GM23338 (cell line): ENCODE results near the gene RAB11B. TPM values are rescaled to one million over a fixed set of nuclear protein-coding genes. Genes with fewer than 3 reads are reported as not detected.

Experiments
- ATAC-seq: fragments of 200-7000 bp; cut with Tn5 transposase; 3 replicates; pipeline ENCODE4 v1.9.1; 2020
- DNase-seq: peaks from one replicate; pipeline ENCODE4 v3.0.0-alpha.2; 2015; ENCODE audit warnings: low spot score
- H2AFZ ChIP-seq: fragments of 200-600 bp; sonication (generic); 2 replicates; pipeline ENCODE4 v1.8.0; 2016; ENCODE audit warnings: antibody characterized with exemption, mild to moderate bottlenecking, moderate library complexity
- H3F3A ChIP-seq: fragments of 200-600 bp; sonication (generic); replicated peaks from 2 replicates; pipeline ENCODE4 v1.8.0; 2017; ENCODE audit warnings: antibody characterized with exemption, mixed run types, low read depth
- H3K27ac ChIP-seq: fragments of 200-600 bp; sonication (generic); 2 replicates; pipeline ENCODE4 v1.6.1; 2016; ENCODE audit warnings: low read depth
- H3K27me3 ChIP-seq: fragments of 200-600 bp; sonication (generic); 2 replicates; pipeline ENCODE4 v1.8.0; 2016; ENCODE audit warnings: mild to moderate bottlenecking, mixed run types, moderate library complexity; ENCODE audit not compliant: insufficient read depth
- H3K36me3 ChIP-seq: fragments of 200-600 bp; sonication (generic); 2 replicates; pipeline ENCODE4 v1.8.0; 2016; ENCODE audit warnings: mild to moderate bottlenecking; ENCODE audit not compliant: insufficient read depth
- H3K4me1 ChIP-seq: fragments of 200-600 bp; sonication (generic); 2 replicates; pipeline ENCODE4 v1.8.0; 2016; ENCODE audit warnings: mild to moderate bottlenecking, moderate library complexity; ENCODE audit not compliant: insufficient read depth
- H3K4me2 ChIP-seq: fragments of 200-600 bp; sonication (generic); 2 replicates; pipeline ENCODE4 v1.7.1; 2017; ENCODE audit warnings: mixed run types
- H3K4me3 ChIP-seq: fragments of 200-600 bp; sonication (generic); 2 replicates; pipeline ENCODE4 v1.6.1; 2016; ENCODE audit warnings: mixed run types
- H3K79me2 ChIP-seq: fragments of 200-600 bp; sonication (generic); replicated peaks from 2 replicates; pipeline ENCODE4 v1.8.0; 2017; ENCODE audit warnings: mild to moderate bottlenecking; ENCODE audit not compliant: insufficient read depth
- H3K9me2 ChIP-seq: fragments of 200-600 bp; sonication (generic); 2 replicates; pipeline ENCODE4 v1.8.0; 2017; ENCODE audit not compliant: insufficient read depth
- H4K20me1 ChIP-seq: fragments of 200-600 bp; sonication (generic); replicated peaks from 2 replicates; pipeline ENCODE4 v1.8.0; 2017; ENCODE audit warnings: mild to moderate bottlenecking; ENCODE audit not compliant: insufficient read depth
- H3K27ac Mint-ChIP-seq: 2 replicates; pipeline ENCODE4 v1.8.0; 2020; ENCODE audit warnings: inconsistent platforms, mild to moderate bottlenecking, moderate library complexity, mixed read lengths
- H3K27me3 Mint-ChIP-seq: 3 replicates; pipeline ENCODE4 v1.8.0; 2022; ENCODE audit warnings: low read depth, mild to moderate bottlenecking, moderate library complexity, mixed read lengths, inconsistent platforms; ENCODE audit not compliant: insufficient read depth, poor library complexity
- H3K36me3 Mint-ChIP-seq: 3 replicates; pipeline ENCODE4 v1.8.0; 2021; ENCODE audit warnings: low read depth, mild to moderate bottlenecking, inconsistent platforms, moderate library complexity, mixed read lengths
- H3K4me1 Mint-ChIP-seq: 3 replicates; pipeline ENCODE4 v1.8.0; 2020; ENCODE audit warnings: mild to moderate bottlenecking, inconsistent platforms, mixed read lengths
- H3K4me3 Mint-ChIP-seq: 3 replicates; pipeline ENCODE4 v1.8.0; 2021; ENCODE audit warnings: moderate library complexity, mild to moderate bottlenecking, inconsistent platforms, mixed read lengths
- H3K9me3 Mint-ChIP-seq: 3 replicates; pipeline ENCODE4 v1.8.0; 2020; ENCODE audit warnings: moderate library complexity, mild to moderate bottlenecking, inconsistent platforms, mixed read lengths
- CREB1 ChIP-seq: fragments of 250-450 bp; sonication (Bioruptor Pico); IDR thresholded peaks from 2 replicates; pipeline ENCODE4 v1.5.0; 2020; ENCODE audit warnings: low read depth, mild to moderate bottlenecking, moderate library complexity
- EZH2 ChIP-seq: fragments of 200-600 bp; sonication (generic); IDR thresholded peaks from one replicate; pipeline ENCODE4 v1.8.0; 2017; ENCODE audit warnings: antibody characterized with exemption, mild to moderate bottlenecking, low read depth; ENCODE audit not compliant: unreplicated experiment
- EZH2phosphoT487 ChIP-seq: fragments of 200-600 bp; sonication (generic); IDR thresholded peaks from one replicate; pipeline ENCODE4 v1.8.1; 2018; ENCODE audit warnings: antibody characterized with exemption; ENCODE audit not compliant: unreplicated experiment
- JUNB ChIP-seq: IDR thresholded peaks from one replicate; pipeline ENCODE4 v1.6.1; 2016; ENCODE audit warnings: antibody characterized with exemption; ENCODE audit not compliant: unreplicated experiment
- NANOG ChIP-seq: IDR thresholded peaks from 2 replicates; pipeline ENCODE4 v1.6.1; 2016; ENCODE audit warnings: antibody characterized with exemption, borderline replicate concordance
- POLR2AphosphoS5 ChIP-seq: IDR thresholded peaks from 2 replicates; pipeline ENCODE4 v1.6.1; 2016; ENCODE audit warnings: antibody characterized with exemption, low read depth
- REST ChIP-seq: IDR thresholded peaks from one replicate; pipeline ENCODE4 v1.6.1; 2018; ENCODE audit warnings: antibody characterized with exemption; ENCODE audit not compliant: unreplicated experiment
- STAT1 ChIP-seq: IDR thresholded peaks from one replicate; pipeline ENCODE4 v1.6.1; 2016; ENCODE audit warnings: antibody characterized with exemption; ENCODE audit not compliant: unreplicated experiment
- ZNF114 ChIP-seq: fragments of 250-450 bp; sonication (Bioruptor Pico); IDR thresholded peaks from 2 replicates; pipeline ENCODE4 v1.5.0; 2020; ENCODE audit warnings: mild to moderate bottlenecking, moderate library complexity
- ZNF331 ChIP-seq: fragments of 250-450 bp; sonication (Bioruptor Pico); IDR thresholded peaks from 2 replicates; pipeline ENCODE4 v1.5.0; 2020; ENCODE audit warnings: low read depth, mild to moderate bottlenecking, moderate library complexity
- polyA plus RNA-seq: library from polyadenylated mRNA; unstranded; fragments of >200 nt; fragmentation: Nextera tagmentation; extraction: Ambion mirVana; gene quantifications from 2 replicates; pipeline ENCODE4 v1.2.1, GENCODE V29; 2016
- total RNA-seq: library from RNA; depleted of rRNA; stranded (reverse); fragments of >200 nt; shearing (Covaris generic); gene quantifications from 2 replicates; pipeline ENCODE4 v1.2.3, GENCODE V29; 2014
- TF ChIP-seq, protein P1 (sequence below): IDR thresholded peaks from 2 replicates; pipeline ENCODE4 v1.6.1; 2016; ENCODE audit warnings: antibody characterized with exemption

The RAB11B gene
- total and polyA plus RNA-seq, 2 experiments from 2014 or later, result 66.0 to 79.6 TPM

GRCh38 chr19:8393871-8394250 lies 3.7 kb downstream of the RAB11B start (continued):
- TF ChIP-seq POLR2AphosphoS5 (no peak), REST (no peak), JUNB (no peak), ZNF114 (no peak), STAT1 (no peak), ZNF331 (CRISPR knock-in tag) (no peak), EZH2 (no peak), EZH2phosphoT487 (no peak)
- TF ChIP-seq, protein P1, sequence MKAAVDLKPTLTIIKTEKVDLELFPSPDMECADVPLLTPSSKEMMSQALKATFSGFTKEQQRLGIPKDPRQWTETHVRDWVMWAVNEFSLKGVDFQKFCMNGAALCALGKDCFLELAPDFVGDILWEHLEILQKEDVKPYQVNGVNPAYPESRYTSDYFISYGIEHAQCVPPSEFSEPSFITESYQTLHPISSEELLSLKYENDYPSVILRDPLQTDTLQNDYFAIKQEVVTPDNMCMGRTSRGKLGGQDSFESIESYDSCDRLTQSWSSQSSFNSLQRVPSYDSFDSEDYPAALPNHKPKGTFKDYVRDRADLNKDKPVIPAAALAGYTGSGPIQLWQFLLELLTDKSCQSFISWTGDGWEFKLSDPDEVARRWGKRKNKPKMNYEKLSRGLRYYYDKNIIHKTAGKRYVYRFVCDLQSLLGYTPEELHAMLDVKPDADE, result no peak

- H3F3A ChIP-seq, result peaks cover 6% of the 10 kb centered on the region; the same call in 1 of the 2 replicates
- H2AFZ ChIP-seq, result no peak overlapping the region
- H3K36me3 ChIP-seq, result no peaks in the 10 kb centered on the region
- H3K79me2 ChIP-seq, result peaks cover 78% of the 10 kb centered on the region
- H3K9me2 ChIP-seq, result no peaks in the 10 kb centered on the region
- no peak overlapping the region for H3K4me2 ChIP-seq
- Mint-ChIP-seq H3K4me1 (peaks cover 14% of the 10 kb centered on the region), H3K9me3 (no peaks in the 10 kb centered on the region), H3K36me3 (peaks cover 10% of the 10 kb centered on the region; the same call in 2 of the 3 replicates), H3K27ac (no peak overlapping the region), H3K27me3 (peaks cover 6% of the 10 kb centered on the region), H3K4me3 (no peak overlapping the region)
- DNase-seq, result no peak
- H3K4me3 ChIP-seq, result no peak overlapping the region
- H3K4me1 ChIP-seq, result peaks cover 11% of the 10 kb centered on the region; the same call in 1 of the 2 replicates
- no peak for ATAC-seq
- peaks cover 18% of the 10 kb centered on the region for H4K20me1 ChIP-seq
- no peaks in the 10 kb centered on the region for H3K27me3 ChIP-seq
- H3K27ac ChIP-seq, result no peak overlapping the region
- TF ChIP-seq EZH2 (no peak), NANOG (no peak), EZH2phosphoT487 (no peak), ZNF331 (CRISPR knock-in tag) (no peak), JUNB (no peak), STAT1 (no peak), CREB1 (CRISPR knock-in tag) (no peak), REST (no peak), POLR2AphosphoS5 (no peak), ZNF114 (no peak)
- TF ChIP-seq, protein P1, result no peak
These were observed 5.5 kb downstream of the RAB11B start for GRCh38 chr19:8395621-8396082.
